Psoas muscle (tissue), 8 donors: Measurements from ENCODE around the gene GAPVD1. TPM values are rescaled to one million over a fixed set of nuclear protein-coding genes. Genes with fewer than 3 reads are reported as not detected.

ENCODE experiments used
- ATAC-seq, 4 donors: fragments of 200-7000 bp; cut with Tn5 transposase; one replicate each; pipeline ENCODE4 v1.9.1; 2020; ENCODE audit warnings: moderate library complexity in 3 of 4, mild to moderate bottlenecking in 2 of 4
- DNase-seq, 2 donors: peaks; one replicate each; pipeline ENCODE4 v3.0.0-alpha.2; 2020
- H3K27ac ChIP-seq: fragments of 200-600 bp; one replicate; pipeline ENCODE4 v1.8.0; 2022
- H3K27me3 ChIP-seq, 3 donors: fragments of 200-600 bp in 1 of 3; one replicate each; pipeline versions ENCODE4 v1.6.1 to v1.8.0; 2013 to 2022; ENCODE audit warnings: low read length in 2 of 3, mild to moderate bottlenecking in 2 of 3, moderate library complexity in 1 of 3; ENCODE audit not compliant: insufficient read depth in 3 of 3
- H3K36me3 ChIP-seq, 2 donors: fragments of 200-600 bp in 1 of 2; one replicate each; pipeline versions ENCODE4 v1.6.1 to v1.8.0; 2013 to 2022; ENCODE audit warnings: low read depth in 1 of 2, mild to moderate bottlenecking in 1 of 2, moderate library complexity in 1 of 2; ENCODE audit not compliant: insufficient read depth in 1 of 2
- H3K4me1 ChIP-seq: fragments of 200-600 bp; one replicate; pipeline ENCODE4 v1.8.0; 2022
- H3K4me3 ChIP-seq: fragments of 200-600 bp; one replicate; pipeline ENCODE4 v1.8.0; 2022; ENCODE audit warnings: mild to moderate bottlenecking
- H3K9me3 ChIP-seq: fragments of 200-600 bp; one replicate; pipeline ENCODE4 v1.8.0; 2022
- WGBS, 3 donors: extraction: QIAGEN DNeasy Blood & Tissue Kit; methylation state at CpG; one replicate each; pipeline versions ENCODE4 v1.1.6 to v1.1.7; 2013; 5-methylcytosine and 5-hydroxymethylcytosine counted together
- intact Hi-C, 2 donors: fragments of 100-400 bp; cut with DNase I; formaldehyde crosslinking; loops; one replicate each; pipeline versions ENCODE4 v1.11.0 to v1.14.2; 2022
- polyA plus RNA-seq, 3 donors: library from polyadenylated mRNA; stranded (reverse); fragments of 200-250 nt; gene quantifications; one replicate each; pipeline ENCODE4 v1.2.3, GENCODE V29; 2013
- total RNA-seq, 4 donors: library from RNA; stranded (reverse); fragmentation: NEBNext Ultra II Directional in 2 of 4; extraction: Animal tissue kit (Norgen Biotek cat#: 25700) in 2 of 4; gene quantifications; one replicate each; pipeline versions ENCODE4 v1.2.1 to v1.2.4, GENCODE V29; 2021 to 2023
- TF ChIP-seq, protein P1 (sequence below): fragments of 200-600 bp; IDR thresholded peaks from one replicate; pipeline ENCODE4 v1.8.0; 2022; ENCODE audit warnings: antibody characterized with exemption
- donor health status: healthy with polysubstance abuse.
- donor health status: DM: no; HTN: no; CAD: no; lungs with moderate emphysema.
- donor health status: Bipolar disorder and iron deficiency.
- donor health status: healthy.
- donor health status: DM: yes; HTN: yes; CAD: no.
- donor health status: DM: no; HTN: no; CAD: no.
- donor health status: DM: no; HTN: no; CAD: no.
- donor health status: DM: yes; HTN: yes; CAD: no.

GAPVD1 gene
- total and polyA plus RNA-seq, 7 donors: 9.7 to 49.3 (median 33.0) TPM

DNA sequence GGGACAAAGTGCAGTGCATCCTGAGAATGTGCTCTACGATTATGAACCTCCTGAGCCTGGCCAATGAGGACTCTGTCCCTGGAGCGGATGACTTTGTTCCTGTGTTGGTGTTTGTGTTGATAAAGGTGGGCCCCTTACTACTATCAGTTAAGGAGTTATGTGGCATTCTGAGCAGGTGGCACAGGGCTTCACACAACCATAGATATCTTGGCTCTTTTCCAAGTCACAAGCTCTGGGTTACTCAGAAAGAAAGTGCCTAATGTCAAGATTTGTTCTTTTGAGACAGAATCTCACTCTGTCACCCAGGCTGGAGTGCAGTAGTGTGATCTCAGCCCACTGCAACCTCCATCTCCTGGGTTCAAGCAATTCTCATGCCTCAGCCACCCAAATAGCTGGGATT, 99.0 kb downstream of the GAPVD1 start:
- Histone ChIP-seq H3K36me3 (peaks cover 17 to 100% of the 10 kb centered on the region in 2 donors), H3K4me1 (no peaks in the 10 kb centered on the region), H3K27ac (no peak overlapping the region), H3K9me3 (no peaks in the 10 kb centered on the region), H3K4me3 (no peak overlapping the region), H3K27me3 (no peaks in the 10 kb centered on the region)
- 93 to 98% (median 94%) methylated on average over 2 of the region's 2 CpGs for WGBS, 3 donors
- TF ChIP-seq, protein P1, sequence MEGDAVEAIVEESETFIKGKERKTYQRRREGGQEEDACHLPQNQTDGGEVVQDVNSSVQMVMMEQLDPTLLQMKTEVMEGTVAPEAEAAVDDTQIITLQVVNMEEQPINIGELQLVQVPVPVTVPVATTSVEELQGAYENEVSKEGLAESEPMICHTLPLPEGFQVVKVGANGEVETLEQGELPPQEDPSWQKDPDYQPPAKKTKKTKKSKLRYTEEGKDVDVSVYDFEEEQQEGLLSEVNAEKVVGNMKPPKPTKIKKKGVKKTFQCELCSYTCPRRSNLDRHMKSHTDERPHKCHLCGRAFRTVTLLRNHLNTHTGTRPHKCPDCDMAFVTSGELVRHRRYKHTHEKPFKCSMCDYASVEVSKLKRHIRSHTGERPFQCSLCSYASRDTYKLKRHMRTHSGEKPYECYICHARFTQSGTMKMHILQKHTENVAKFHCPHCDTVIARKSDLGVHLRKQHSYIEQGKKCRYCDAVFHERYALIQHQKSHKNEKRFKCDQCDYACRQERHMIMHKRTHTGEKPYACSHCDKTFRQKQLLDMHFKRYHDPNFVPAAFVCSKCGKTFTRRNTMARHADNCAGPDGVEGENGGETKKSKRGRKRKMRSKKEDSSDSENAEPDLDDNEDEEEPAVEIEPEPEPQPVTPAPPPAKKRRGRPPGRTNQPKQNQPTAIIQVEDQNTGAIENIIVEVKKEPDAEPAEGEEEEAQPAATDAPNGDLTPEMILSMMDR: no peak
- ATAC-seq (no peak), DNase-seq (no peak)
- intact Hi-C loops: no loop called here

DNA sequence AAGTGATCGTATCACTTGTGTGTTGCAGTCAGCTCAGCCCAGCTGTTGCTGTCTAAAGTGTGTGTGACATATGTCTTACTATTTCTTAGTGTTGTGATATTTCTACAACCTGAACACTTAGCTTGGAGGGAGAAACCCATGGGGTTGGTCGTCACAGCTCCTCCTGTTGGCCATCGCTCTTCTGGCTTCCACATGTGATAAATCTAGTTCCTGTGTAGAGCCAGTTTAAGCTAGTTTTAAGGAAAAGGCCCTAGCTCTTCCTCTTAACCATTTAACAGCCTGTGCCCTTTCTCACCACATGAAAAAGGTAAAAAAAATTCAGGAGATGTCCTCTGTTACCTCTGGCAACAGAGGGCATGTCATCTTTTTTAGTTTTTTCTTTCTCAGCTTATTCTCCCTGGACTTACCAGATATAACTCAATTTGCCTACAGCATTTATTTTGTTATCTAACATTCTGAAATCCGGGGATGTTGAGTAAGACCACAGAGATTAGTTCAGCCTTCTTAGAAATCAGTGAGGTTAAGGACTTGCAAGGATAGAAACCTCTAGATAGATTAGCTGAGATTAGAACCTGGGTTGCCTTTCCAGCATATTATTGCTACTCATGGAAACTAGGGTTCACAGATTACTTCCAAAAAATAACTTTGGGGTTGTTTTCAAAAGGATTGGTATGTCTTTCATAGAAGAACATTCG, 100.4 kb downstream of the GAPVD1 start:
- 74 to 83% (median 78%) methylated on average over 5 of the region's 5 CpGs for WGBS, 3 donors
- Histone ChIP-seq H3K27me3 (no peaks in the 10 kb centered on the region), H3K4me3 (no peak overlapping the region), H3K4me1 (no peaks in the 10 kb centered on the region), H3K9me3 (no peaks in the 10 kb centered on the region), H3K27ac (no peak overlapping the region), H3K36me3 (peaks cover 9 to 98% of the 10 kb centered on the region in 2 donors)
- intact Hi-C loops: no loop called here
- TF ChIP-seq, protein P1: no peak
- no peak for ATAC-seq
- DNase-seq: no peak

DNA sequence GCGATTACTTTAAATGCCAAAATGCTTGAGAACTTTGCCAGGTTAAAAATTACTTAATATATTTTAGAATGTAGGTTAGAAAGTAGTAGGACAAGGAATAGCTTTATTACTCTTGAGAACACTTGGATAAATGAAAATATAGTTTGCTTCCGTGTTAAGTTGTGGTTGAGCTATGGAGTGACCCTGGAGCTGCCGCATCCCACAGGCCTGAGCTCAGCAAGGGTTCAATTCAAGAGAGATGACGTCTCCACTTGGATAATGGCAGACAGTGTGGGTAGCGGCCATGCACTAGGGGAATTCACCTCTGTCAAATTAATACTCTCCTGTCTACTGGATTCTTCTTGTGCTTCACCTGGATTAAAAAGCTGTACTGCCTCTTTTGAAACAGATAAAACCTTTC, 105.0 kb downstream of the GAPVD1 start:
- ATAC-seq (no peak), DNase-seq (no peak)
- Histone ChIP-seq H3K4me3 (no peak overlapping the region), H3K4me1 (no peaks in the 10 kb centered on the region), H3K9me3 (no peaks in the 10 kb centered on the region), H3K27ac (no peak overlapping the region), H3K27me3 (no peaks in the 10 kb centered on the region), H3K36me3 (peaks cover 5 to 54% of the 10 kb centered on the region in 2 donors)
- 88 to 92% (median 91%) methylated on average over 5 of the region's 5 CpGs for WGBS, 3 donors
- TF ChIP-seq, protein P1: no peak
- intact Hi-C loops: no loop called here

DNA sequence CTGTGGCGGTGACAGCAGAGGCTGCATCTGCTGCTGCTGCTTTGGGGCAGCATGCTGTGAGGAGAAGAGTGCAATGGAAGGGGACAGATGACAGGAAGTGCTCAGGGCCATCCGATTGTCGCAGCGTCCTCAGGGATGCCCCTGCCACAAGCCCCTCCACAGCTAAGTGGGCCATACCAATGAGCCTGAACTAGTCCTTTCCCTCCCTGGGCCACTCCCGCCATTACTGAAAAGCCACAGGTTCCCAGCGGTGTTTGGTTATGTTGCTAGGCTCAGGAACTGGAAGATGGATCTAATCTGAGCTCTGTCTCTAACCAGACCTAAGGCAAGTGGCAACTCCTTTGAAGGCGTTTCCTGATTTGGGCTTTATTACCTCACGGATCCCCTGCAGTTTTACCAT, 109.2 kb downstream of the GAPVD1 start:
- peaks cover 3% of the 10 kb centered on the region for H3K4me1 ChIP-seq
- H3K27ac ChIP-seq: no peak overlapping the region
- TF ChIP-seq, protein P1: no peak
- H3K27me3 ChIP-seq: no peaks in the 10 kb centered on the region
- ATAC-seq (no peak), DNase-seq (no peak)
- H3K36me3 ChIP-seq: peaks cover 0 to 13% of the 10 kb centered on the region in 2 donors
- intact Hi-C loops: loop anchor here in 1 of 2 donors (5.0 to 10.0 kb wide), 2 partner anchors 113 to 596 kb away; partner anchors contain the start of genes NR6A1 and OLFML2A
- WGBS, 3 donors: 70 to 77% (median 71%) methylated on average over 8 of the region's 8 CpGs
- H3K9me3 ChIP-seq: no peaks in the 10 kb centered on the region
- no peak overlapping the region for H3K4me3 ChIP-seq
